WTC11 (cell line): ENCODE data around the gene ACTN1. TPM values are rescaled to one million over a fixed set of nuclear protein-coding genes. Genes with fewer than 3 reads are reported as not detected.
A peak's percentile ranks its signal among the peaks of the same experiment; 100 is the strongest.

ENCODE experiments used
- ATAC-seq: fragments of 200-7000 bp; cut with Tn5 transposase; 2 replicates; pipeline ENCODE4 v1.10.0; 2021; ENCODE audit warnings: mild to moderate bottlenecking, moderate library complexity
- CTCF ChIA-PET: fragments of 300-600 bp; sonication (Branson Sonifier 250); formaldehyde crosslinking; loops from one replicate; lab custom pipeline; 2021; ENCODE audit warnings: antibody characterized with exemption; lab: Charles Lee
- POLR2A ChIA-PET: fragments of 350-600 bp; sonication (Branson Sonifier 250); formaldehyde crosslinking; loops from one replicate; lab custom pipeline; 2021; ENCODE audit warnings: antibody characterized with exemption; lab: Charles Lee
- DNase-seq: peaks from one replicate; pipeline ENCODE4 v3.0.0; 2021; ENCODE audit warnings: low spot score
- H3K27ac Mint-ChIP-seq: 2 replicates; pipeline ENCODE4 v1.8.0; 2021; ENCODE audit warnings: mixed read lengths
- H3K27me3 Mint-ChIP-seq: 2 replicates; pipeline ENCODE4 v1.8.0; 2021; ENCODE audit warnings: low read depth, mild to moderate bottlenecking, moderate library complexity, mixed read lengths
- H3K36me3 Mint-ChIP-seq: 2 replicates; pipeline ENCODE4 v1.8.0; 2021; ENCODE audit warnings: mixed read lengths
- H3K4me1 Mint-ChIP-seq: 2 replicates; pipeline ENCODE4 v1.8.0; 2022; ENCODE audit warnings: mixed read lengths
- H3K4me3 Mint-ChIP-seq: 2 replicates; pipeline ENCODE4 v1.8.0; 2021; ENCODE audit warnings: mild to moderate bottlenecking, moderate library complexity, mixed read lengths
- H3K9me3 Mint-ChIP-seq: 2 replicates; pipeline ENCODE4 v1.8.0; 2021; ENCODE audit warnings: mixed read lengths
- CREM ChIP-seq: sonication (generic); formaldehyde crosslinking; IDR thresholded peaks from 2 replicates; pipeline ENCODE4 v1.8.1; 2022; ENCODE audit warnings: mild to moderate bottlenecking, missing genetic modification reagents, moderate library complexity
- FOXK1 ChIP-seq: sonication (generic); formaldehyde crosslinking; IDR thresholded peaks from 2 replicates; pipeline ENCODE4 v1.8.0; 2022; ENCODE audit warnings: mild to moderate bottlenecking, moderate library complexity, missing genetic modification reagents
- IRF1 ChIP-seq: sonication (generic); formaldehyde crosslinking; IDR thresholded peaks from 2 replicates; pipeline ENCODE4 v1.8.0; 2023; ENCODE audit warnings: missing genetic modification reagents
- MAX ChIP-seq: sonication (generic); formaldehyde crosslinking; IDR thresholded peaks from 2 replicates; pipeline ENCODE4 v1.8.0; 2022; ENCODE audit warnings: mild to moderate bottlenecking, missing genetic modification reagents
- MXD4 ChIP-seq: fragments of 250-450 bp; sonication (Bioruptor Pico); IDR thresholded peaks from 2 replicates; pipeline ENCODE4 v1.8.0; 2021; ENCODE audit warnings: mild to moderate bottlenecking, moderate library complexity, borderline replicate concordance
- NFATC4 ChIP-seq: fragments of 250-450 bp; sonication (Bioruptor Pico); IDR thresholded peaks from 2 replicates; pipeline ENCODE4 v1.9.0; 2021; ENCODE audit warnings: mild to moderate bottlenecking
- NR2C2 ChIP-seq: sonication (generic); formaldehyde crosslinking; IDR thresholded peaks from 2 replicates; pipeline ENCODE4 v1.8.0; 2022; ENCODE audit warnings: mild to moderate bottlenecking, missing genetic modification reagents
- PRRX2 ChIP-seq: fragments of 250-450 bp; sonication (Bioruptor Pico); IDR thresholded peaks from 2 replicates; pipeline ENCODE4 v1.8.0; 2021; ENCODE audit warnings: mild to moderate bottlenecking
- TCF7 ChIP-seq: sonication (generic); formaldehyde crosslinking; IDR thresholded peaks from 2 replicates; pipeline ENCODE4 v1.8.0; 2022; ENCODE audit warnings: mild to moderate bottlenecking, low read depth, missing genetic modification reagents, moderate library complexity
- USF1 ChIP-seq: sonication (generic); formaldehyde crosslinking; IDR thresholded peaks from 2 replicates; pipeline ENCODE4 v1.8.0; 2022; ENCODE audit warnings: mild to moderate bottlenecking, missing genetic modification reagents
- ZNF121 ChIP-seq: sonication (generic); formaldehyde crosslinking; IDR thresholded peaks from 2 replicates; pipeline ENCODE4 v1.8.0; 2023; ENCODE audit warnings: missing genetic modification reagents
- ZNF138 ChIP-seq: sonication (generic); formaldehyde crosslinking; conservative IDR thresholded peaks from 2 replicates; pipeline ENCODE4 v1.8.1; 2022; ENCODE audit warnings: mild to moderate bottlenecking, moderate library complexity, missing genetic modification reagents
- ZNF232 ChIP-seq: sonication (generic); formaldehyde crosslinking; IDR thresholded peaks from 2 replicates; pipeline ENCODE4 v1.8.0; 2022; ENCODE audit warnings: mild to moderate bottlenecking, missing genetic modification reagents
- ZNF263 ChIP-seq: sonication (generic); formaldehyde crosslinking; IDR thresholded peaks from 2 replicates; pipeline ENCODE4 v1.8.1; 2022; ENCODE audit warnings: low read depth, mild to moderate bottlenecking, moderate library complexity, missing genetic modification reagents
- ZNF281 ChIP-seq: sonication (generic); formaldehyde crosslinking; IDR thresholded peaks from 2 replicates; pipeline ENCODE4 v1.8.0; 2023; ENCODE audit warnings: mild to moderate bottlenecking, missing genetic modification reagents
- ZNF425 ChIP-seq: fragments of 250-450 bp; sonication (Bioruptor Pico); conservative IDR thresholded peaks from 2 replicates; pipeline ENCODE4 v1.9.0; 2021; ENCODE audit warnings: mild to moderate bottlenecking
- ZNF512 ChIP-seq: sonication (generic); formaldehyde crosslinking; IDR thresholded peaks from 2 replicates; pipeline ENCODE4 v1.8.1; 2022; ENCODE audit warnings: missing genetic modification reagents, borderline replicate concordance
- ZNF671 ChIP-seq: fragments of 250-450 bp; sonication (Bioruptor Pico); IDR thresholded peaks from 2 replicates; pipeline ENCODE4 v1.8.0; 2021; ENCODE audit warnings: mild to moderate bottlenecking
- total RNA-seq: library from RNA; stranded (reverse); gene quantifications from 3 replicates; pipeline ENCODE4 v1.2.3, GENCODE V29; 2021

ACTN1 gene
- total RNA-seq, 1 experiment from 2014 or later = 196 TPM

- Mint-ChIP-seq H3K4me3 (no peak overlapping the region), H3K9me3 (no peaks in the 10 kb centered on the region), H3K36me3 (no peaks in the 10 kb centered on the region), H3K27ac (no peak overlapping the region), H3K4me1 (peaks cover 26% of the 10 kb centered on the region), H3K27me3 (peaks cover 3% of the 10 kb centered on the region)
- ChIA-PET CTCF (interaction anchor here (0.7 to 4.7 kb wide), 5 partner anchors 8 to 162 kb away, joined by 3 to 19 read pairs (median 4); no protein-coding TSS in a partner anchor), POLR2A (interaction anchor here (0.5 to 1.5 kb wide), 3 partner anchors 26 to 119 kb away, joined by 3 to 7 read pairs (median 3); no protein-coding TSS in a partner anchor)
- TF ChIP-seq NR2C2 (CRISPR knock-in tag) (no peak), ZNF281 (CRISPR knock-in tag) (no peak), IRF1 (CRISPR knock-in tag) (no peak), ZNF121 (CRISPR knock-in tag) (no peak), CREM (CRISPR knock-in tag) (no peak), ZNF232 (CRISPR knock-in tag) (no peak), ZNF425 (no peak), ZNF138 (CRISPR knock-in tag) (no peak), TCF7 (CRISPR knock-in tag) (no peak), ZNF263 (CRISPR knock-in tag) (no peak), MAX (CRISPR knock-in tag) (no peak), ZNF671 (CRISPR knock-in tag) (no peak), ZNF512 (no peak), MXD4 (CRISPR knock-in tag) (no peak), PRRX2 (CRISPR knock-in tag) (no peak)
- no peak for DNase-seq
- ATAC-seq = peak; percentile 34
These were observed 26.5 kb upstream of the ACTN1 start for GRCh38 chr14:69005432-69006148.

GRCh38 chr14:69004731-69005431 lies 25.8 kb upstream of the ACTN1 start:
- TF ChIP-seq NFATC4 (CRISPR knock-in tag) (no peak), FOXK1 (CRISPR knock-in tag) (no peak), PRRX2 (CRISPR knock-in tag) (no peak), USF1 (CRISPR knock-in tag) (no peak)
- no peak overlapping the region for H3K27ac Mint-ChIP-seq
- peaks cover 23% of the 10 kb centered on the region for H3K4me1 Mint-ChIP-seq
- no peak for DNase-seq
- H3K36me3 Mint-ChIP-seq = no peaks in the 10 kb centered on the region
- POLR2A ChIA-PET = interaction anchor here (0.5 to 1.5 kb wide), 4 partner anchors 25 to 462 kb away, joined by 3 to 7 read pairs (median 4); no protein-coding TSS in a partner anchor
- H3K9me3 Mint-ChIP-seq = no peaks in the 10 kb centered on the region
- ATAC-seq = peak; percentile 44
- CTCF ChIA-PET = interaction anchor here (1.1 to 4.7 kb wide), 4 partner anchors 9 to 161 kb away, joined by 4 to 19 read pairs (median 4); no protein-coding TSS in a partner anchor
- H3K4me3 Mint-ChIP-seq = no peak overlapping the region
- H3K27me3 Mint-ChIP-seq = peaks cover 3% of the 10 kb centered on the region
